Measurements from ENCODE around the gene SUPT20H.
"Not testable (repeated sequence)": the region's sequence is repeated elsewhere in the genome, so short reads cannot be mapped to it uniquely, and the experiment has no call there.

SUPT20H gene

DNA sequence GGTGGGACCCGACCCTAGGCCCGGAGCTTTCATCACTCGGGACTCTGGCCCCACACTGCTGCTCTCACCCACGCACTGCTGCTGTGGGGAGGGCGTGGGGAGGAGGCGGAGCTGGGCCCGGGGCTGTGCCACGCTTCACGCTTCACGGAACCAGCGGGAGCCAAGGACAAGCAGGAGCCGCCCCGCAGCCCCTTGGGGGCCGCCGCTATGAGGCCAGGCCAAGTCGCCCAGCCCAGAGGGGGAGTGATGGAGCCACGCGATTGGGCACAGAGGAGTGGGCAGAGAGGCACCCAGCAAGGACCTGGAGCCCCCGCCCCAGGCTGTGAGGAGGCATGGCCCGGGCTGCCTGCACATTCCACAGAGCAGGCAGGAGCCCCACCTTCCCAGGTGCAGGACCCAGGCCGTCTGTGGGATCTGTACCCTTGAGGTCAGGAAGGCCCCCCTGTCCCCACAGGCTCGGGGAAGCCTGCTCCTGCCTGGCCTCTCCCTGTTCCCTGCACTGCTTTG lies 10.2 kb upstream of the SUPT20H start:
- DNase-seq = no peak

DNA sequence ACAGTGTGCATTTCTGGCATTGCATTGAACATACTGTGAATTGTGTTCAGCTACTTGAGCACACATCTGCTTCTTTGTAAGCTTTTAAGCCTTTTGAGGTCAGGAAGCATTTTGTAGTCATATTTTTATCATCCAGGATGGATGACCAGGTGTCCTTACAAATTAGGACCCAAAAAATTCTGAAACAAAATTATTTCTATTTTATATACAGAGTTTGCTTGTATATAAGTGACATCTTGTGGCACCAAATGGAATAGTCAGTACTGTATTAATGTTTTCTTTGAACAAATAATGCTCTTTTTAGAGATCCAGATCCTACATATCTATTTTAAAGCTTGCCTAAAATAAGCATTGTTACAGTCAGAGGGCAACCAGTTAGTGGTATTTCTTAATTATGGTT lies 9.5 kb upstream of the SUPT20H start:
- DNase-seq = peak in 1 of 4 experiments; percentile 11

DNA sequence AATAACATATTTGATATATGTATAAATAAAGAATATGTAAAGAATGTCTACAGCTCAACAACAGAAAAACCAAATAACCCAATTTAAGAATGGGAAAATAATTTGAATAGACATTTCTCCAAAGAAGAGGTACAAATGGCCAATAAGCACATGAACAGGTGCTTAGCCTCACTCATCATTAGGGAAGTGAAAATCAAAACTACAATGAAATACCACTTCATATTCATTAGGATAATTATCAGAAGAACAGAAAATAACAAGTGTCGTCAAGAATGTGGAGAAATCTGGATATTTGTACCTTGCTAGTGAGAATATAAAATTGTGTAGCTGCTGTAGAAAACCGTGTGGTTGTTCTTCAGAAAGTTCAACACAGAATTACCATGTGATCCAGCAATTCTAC lies 8.4 kb upstream of the SUPT20H start:
- DNase-seq = no peak

DNA sequence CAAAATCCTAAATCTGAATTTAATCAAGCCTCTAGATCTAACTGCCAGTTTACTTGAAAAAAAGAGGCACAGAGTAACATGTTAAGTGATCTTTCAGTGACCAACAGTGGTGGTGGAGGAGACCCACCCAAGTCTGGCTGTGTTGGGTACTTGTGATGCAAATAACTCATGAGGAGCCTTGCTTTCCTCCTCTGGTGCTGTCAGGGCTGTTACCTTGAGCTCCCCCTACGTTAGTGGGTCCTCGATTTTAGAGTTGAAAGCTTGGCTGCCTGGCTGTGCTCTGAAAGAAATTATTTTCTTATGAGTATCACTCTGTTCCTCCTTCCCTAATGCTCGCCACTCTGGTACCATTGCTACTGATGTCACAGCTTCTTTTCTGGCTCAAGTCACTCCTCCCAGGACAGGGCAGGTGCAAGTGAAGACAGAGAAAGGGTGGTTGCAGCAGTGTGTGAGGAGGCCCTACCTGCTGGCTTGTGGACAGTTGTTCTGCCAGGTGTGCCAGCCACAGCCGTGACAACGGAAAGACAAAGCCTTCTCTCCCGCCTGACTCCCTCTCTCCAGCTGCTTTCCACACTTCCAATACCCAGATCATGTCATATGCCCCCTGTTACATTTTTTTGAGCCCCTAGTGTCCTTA lies 6.5 kb upstream of the SUPT20H start:
- no peak for DNase-seq

DNA sequence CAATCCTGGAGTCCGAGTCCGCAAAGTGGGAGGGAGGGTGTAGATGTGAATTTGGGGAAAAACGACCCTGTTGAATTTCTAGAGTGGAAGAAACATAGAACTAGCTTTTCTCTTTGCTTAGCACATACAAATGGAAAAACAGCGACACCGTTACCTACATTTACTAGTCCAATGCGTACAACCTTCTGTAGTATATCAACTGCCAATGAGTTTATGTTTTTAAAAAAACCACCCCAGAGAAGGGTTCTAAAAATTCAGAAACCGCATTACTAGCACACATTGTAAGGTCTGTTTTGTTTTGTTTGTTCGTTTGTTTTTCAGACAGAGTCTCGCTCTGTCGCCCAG lies 332 bp upstream of the SUPT20H start:
- DNase-seq = no peak

DNA sequence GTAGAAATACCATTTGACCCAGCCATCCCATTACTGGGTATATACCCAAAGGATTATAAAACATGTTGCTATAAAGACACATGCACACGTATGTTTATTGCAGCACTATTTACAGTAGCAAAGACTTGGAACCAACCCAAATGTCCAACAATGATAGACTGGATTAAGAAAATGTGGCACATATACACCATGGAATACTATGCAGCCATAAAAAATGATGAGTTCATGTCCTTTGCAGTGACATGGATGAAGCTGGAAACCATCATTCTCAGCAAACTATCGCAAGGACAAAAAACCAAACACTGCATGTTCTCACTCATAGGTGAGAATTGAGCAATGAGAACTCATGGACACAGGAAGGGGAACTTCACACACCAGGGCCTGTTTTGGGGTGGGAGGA lies 3.3 kb downstream of the SUPT20H start:
- not testable (repeated sequence) for DNase-seq

DNA sequence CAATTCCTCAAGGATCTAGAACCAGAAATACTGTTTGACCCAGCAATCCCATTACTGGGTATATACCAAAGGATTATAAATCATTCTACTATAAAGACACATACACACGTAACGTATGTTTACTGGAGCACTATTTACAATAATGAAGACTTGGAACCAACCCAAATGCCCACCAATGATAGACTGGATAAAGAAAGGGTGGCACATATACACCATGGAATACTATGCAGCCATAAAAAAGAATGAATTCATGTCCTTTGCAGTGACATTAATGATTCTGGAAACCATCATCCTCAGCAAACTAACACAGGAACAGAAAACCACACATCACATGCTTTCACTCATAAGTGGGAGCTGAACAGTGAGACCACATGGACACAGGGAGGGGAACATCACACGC lies 6.4 kb downstream of the SUPT20H start:
- DNase-seq = not testable (repeated sequence)

DNA sequence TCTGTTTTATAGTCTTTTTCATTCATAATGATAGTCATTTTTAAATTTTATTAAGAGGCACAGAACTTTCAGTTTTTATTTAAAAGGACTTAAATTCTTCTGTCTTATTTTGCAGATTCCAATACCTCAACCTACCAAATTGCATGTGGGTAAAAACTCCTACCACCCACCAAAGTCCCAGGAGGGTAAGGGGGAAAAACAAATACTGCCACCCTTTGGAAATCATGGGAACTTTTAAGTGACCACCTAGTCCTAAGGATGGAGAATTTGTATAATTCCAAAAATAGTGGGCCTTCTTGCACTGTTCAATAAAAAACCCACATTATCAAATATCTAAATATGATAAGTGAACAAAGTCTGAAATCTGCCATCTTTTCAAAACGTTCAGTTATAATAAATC lies 9.7 kb downstream of the SUPT20H start:
- no peak for DNase-seq

DNA sequence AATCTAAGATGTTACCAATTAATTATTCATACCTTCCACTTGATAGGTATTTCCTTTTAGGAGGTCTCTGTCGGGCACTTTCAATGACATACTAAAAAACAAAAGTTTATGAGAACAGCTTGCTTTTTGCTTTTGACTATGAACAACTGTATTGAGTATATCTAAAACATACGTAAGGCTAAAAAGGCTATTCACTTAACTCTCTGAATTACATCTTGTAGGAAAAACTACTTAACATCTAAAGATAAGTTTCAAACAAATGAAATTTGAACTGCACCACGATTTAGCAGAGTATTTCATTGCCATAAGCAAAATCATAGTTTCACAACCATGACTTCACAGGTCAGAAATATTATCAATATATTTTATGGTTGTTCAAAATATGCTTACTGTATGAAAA lies 11.6 kb downstream of the SUPT20H start:
- DNase-seq = no peak

DNA sequence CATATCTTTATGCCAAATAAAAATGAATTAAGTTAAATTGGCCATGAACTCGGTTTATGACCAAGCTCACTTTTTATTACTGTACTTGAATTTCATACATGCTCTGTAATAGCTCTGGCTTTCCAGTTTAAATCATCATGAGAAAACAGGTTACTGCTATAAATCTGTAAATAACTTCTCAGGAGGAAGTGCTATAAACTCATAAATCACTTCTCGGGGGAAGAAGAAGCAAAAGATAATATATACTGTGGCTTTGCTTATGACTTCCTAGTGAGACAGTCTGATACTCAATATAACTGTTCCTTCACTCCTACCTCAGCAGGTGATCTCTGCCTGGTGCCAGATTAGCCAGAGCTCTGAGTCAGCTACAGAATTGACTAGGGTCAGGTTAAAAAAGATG lies 12.5 kb downstream of the SUPT20H start:
- DNase-seq = no peak

DNA sequence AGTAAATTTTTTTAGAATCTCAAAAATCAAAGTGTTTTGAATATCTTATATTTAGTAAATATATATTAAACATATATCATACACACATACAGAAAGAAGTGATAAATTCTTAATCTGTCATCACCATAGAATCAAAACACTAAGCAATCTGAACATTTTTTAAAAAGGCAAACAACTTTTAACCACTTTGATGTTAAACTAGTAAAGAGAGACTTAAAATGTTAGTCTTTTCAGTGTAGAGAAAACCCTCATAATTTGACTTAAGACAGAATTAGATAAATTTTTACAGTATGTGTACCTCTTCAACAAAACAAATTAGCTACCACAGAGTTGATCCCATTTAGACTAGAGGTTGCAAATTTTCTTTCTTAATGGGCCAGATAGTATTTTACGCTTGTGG lies 13.4 kb downstream of the SUPT20H start:
- no peak for DNase-seq

DNA sequence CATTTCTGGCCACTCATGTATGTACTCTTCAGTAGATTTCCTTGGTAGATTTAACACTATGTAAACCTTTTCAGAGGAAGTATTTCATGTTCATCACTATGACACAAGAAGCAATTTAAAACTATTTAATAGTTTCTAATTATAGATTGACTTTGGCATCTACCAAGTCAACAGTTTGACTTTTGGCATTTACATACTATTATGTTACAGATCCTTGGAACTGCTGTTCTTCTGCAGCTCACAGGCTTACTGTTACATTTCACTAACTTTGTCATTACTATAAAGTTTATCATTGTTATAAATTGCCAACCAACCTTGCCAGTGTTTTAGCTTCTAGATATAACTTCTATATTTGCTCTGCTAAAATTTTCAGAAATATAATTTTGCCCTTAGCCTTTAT lies 18.7 kb downstream of the SUPT20H start:
- no peak for DNase-seq

DNA sequence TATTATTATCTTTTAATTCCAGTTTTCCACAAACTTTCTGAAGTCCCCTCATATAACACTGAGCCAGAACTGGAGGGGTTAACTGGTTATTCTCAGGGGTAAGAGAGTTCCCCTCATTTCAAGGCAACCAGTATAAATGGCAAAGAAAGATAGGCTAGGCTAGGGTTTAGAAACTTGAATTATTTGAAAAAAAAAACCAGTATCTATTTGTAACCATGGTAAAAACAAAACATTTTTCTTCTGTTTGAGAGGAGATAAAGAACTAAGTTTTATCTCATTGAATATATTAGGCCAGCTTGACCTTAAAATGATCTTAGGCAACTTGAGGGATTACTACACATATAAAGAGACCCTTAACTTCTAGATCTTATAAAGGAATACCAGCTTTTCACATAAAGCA lies 19.6 kb downstream of the SUPT20H start:
- DNase-seq = no peak

DNA sequence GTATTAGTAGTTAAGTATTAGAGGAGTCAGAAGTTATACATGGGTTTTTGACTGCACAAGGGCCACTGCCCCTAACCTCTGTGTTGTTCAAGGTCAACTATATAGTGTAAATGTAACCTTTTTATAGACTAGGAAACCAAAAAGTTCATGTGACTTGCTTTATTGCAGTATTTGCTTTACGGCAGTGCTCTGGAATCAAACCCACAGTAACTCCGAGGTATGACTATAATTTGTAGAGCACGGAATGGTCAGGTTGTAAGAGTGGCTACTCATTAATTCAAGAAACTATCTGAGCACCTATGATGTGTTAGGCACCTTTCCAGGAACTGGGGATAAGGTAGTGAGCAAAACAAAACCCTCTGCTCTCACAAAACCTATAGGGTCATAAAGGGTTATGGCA lies 22.2 kb downstream of the SUPT20H start:
- DNase-seq = no peak

DNA sequence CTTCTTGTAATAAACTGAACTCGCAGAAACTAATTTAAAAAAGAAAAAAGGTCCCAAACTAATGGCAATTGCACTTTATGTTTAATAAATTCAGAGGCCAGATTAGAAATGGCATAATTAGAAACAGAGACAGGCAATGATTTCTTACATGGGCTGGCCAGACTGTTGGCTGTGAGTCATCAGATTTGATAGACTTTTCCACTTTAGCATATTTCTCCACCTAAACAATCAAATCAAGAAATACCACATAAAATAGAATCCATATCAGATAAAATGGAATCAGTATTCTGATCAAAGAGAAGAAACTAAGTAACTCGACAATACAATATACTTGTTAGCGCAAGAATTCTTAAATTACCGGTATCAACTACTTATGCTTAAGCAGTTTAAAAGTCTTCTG lies 29.9 kb downstream of the SUPT20H start:
- DNase-seq = no peak

DNA sequence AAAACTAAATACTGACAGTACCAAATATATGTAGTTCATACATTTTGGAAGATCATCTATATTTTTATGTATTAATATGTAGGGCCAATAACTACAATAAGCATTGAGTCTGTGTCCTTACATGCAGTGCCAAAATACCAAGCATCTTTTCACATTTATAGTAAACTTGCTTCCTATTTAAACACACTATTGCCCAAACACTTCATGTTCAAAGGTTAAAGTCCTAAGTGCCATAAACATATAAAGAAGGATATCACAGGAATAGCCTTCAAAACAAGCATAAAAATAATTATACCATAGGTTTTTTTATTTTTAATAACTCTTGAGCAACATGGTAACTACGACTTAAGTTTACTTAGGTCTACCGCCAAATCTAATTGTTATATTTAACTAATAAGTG lies 31.8 kb downstream of the SUPT20H start:
- DNase-seq = no peak

DNA sequence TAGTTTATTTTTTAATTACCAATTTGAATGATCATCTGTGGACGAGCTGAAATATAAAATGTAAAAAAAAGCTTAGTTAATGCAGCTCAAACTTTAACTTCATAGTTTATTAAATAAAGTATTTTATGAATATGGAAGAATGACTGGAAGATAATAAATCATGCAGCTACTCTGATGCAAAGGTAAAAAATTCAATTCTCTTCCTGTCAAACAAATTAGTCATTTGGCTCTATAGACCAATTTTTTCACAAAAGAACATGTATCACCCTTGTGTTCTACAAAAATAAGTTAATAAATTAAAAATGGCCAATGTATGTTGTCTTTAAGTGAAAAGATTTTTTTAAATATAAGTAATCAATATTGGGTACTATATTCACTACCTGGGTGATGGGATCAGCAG lies 32.7 kb downstream of the SUPT20H start:
- no peak for DNase-seq

DNA sequence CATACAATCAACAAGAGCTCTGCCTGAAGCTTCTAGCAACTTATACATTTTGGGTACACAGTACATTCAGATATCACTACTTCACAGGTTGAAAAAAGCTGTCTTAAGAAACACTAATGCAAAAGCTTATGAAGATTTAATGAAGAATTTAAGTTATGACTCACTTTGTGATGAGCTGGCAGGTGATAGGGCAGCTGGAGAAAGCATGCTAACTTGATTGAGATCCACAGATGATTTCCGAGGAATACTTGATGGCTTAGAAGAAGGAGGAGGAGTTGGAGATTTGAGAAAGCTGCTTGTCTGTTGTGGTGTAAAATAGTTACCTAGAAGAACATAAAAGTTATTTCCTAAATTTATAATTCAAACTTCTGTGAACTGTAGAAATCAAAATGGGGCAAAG lies 35.6 kb downstream of the SUPT20H start:
- DNase-seq = no peak

DNA sequence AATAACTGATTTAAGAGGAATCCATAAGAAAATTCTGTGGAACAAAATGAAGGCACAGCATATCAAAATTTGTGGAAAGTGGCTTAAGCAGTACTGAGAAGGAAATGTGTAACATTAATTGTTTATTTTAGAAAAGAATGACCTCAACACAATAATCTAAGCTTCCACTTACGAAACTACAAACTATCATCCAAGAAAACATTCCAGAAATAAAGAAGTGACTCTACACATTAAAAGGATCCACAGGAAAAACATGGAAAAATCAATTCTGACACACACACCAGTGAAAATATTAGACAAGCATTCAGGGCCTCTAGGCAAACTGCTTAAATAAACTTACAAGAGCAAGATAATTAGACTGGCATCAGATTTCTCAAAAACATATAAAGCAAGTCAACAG lies 44.9 kb downstream of the SUPT20H start:
- DNase-seq = no peak

DNA sequence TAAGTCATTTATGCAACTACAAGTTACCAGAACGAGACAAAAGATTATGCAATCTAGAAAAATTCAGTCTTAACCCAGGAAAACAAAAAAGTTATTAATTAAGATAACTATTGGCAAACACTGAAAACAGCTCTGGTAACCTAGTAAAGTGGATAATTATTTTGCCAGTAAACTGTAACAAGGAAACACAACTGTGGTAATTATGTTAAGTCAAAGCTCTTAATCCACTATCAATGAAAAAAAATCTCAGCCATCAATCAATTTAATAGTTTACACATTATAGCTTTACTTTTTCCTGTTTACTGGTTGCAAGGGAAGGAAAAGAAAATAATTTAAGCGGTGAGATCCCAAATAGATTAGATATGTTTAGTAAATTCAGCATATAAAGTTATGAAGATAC lies 47.7 kb downstream of the SUPT20H start:
- DNase-seq = no peak

DNA sequence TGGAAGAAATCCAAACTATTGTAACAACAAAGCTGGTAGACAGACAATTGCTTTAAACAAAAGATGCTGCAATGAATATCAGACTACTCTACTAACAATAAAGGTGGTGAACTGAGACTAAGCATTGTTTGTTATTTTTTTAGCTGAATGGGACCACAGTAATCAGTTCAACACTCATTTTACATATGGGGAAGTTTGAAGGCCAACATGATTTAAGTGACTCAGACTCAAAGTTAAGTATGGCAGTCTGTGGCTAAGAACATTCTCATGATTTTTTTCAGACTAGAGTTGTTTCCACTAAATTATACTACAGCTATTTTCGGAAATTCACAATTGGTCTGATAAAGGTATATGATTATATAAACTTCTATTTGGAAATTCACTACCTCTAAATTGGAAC lies 48.5 kb downstream of the SUPT20H start:
- DNase-seq = no peak

DNA sequence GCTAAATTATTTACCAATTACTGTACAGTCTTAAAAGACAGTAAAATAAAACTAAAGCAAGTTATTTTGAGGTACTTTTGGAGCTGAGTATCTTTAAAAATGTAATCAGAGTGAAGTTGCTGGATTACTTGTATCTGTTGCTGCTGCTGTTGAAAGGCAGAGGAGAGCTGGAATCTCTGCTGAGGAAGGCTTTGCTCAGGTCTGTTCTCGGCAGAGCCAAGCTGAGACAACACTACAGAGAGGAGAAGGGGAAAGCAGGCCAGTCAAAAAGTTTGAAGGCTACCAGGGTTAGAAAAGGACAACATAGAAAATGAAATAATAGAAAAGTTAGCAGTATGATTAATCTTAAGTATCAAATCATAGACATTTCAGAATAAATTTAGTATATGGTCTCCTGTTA lies 49.1 kb downstream of the SUPT20H start:
- no peak for DNase-seq

DNA sequence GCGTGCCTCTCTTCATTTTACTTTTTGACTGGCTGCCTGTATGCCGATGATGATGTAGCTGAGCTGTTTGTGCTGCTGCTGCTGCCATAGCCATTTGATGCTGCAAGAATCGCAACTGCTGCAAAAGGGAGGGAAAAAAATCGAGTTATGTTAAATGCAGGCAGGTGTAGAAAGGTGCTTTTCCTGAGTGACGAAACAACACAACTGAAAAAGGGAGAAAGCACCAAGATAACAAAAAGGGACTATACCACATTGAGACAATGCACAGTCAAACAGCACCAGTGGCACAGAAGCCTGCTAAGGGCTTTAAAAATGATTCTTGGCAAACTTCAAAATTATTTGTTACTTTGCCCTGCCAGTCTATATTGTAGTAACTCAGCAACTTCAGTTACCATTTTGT lies 49.8 kb downstream of the SUPT20H start:
- no peak for DNase-seq

DNA sequence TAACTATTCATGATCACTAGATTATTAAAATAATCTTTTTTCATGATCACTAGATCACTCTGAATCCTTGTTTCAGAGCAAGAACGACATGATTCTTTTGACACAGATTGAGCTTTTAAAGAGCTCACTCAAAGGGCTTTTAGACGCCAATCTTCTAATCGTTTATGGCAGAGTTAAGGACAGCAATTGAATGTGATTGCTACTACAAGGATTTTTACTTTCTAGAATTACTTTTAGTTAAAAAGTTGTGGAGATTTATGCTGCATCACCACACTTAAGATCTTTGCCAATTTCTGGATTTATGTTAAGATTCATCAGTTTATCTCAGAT lies 57.6 kb downstream of the SUPT20H start:
- no peak for DNase-seq

DNA sequence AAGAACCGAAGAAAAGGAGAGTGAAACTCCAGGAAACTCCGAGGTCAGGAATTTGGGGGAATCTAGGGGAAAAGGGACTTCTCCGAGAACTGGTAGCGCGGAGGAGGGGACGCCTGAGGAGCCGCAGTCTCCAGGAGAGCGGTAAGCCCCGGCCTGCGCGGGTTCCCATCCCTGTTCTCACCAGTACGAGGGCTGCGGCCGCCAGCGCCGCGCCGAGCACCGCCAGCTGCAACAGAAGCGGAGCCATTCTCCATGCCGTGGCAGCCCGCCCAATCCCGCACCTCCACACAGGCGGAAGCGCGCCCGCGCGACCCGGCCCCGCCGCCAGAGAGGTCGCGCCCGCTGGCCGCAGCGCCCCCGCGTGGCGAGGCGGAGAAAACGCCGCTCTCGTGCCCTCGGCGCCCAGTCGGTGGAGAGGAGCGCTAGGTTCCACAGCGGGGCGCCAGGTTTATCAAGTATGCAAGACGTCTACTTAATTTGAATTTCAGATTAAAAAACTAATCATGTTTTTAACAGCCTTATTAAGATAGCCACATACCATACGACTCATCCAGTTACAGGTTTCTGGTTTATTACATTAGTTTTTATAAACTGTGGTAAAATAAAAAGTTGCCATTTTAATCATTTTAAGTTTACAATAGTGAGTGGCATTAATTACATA lies 60.3 kb downstream of the SUPT20H start, which contains the start of gene ALG5:
TSS of gene ALG5 (minus strand) at position 287 of the 661 bp plus-strand sequence. CDS start at position 247, 40 bp downstream.
- peak; percentile 93 to 97 (median 96) for DNase-seq
